ENCODE results near the gene EFNA5.

EFNA5 gene

GRCh38 chr5:107377277-107377609, 293.5 kb downstream of the EFNA5 start:
- H3K9me3 ChIP-seq (ENCODE audit: insufficient read depth, low read length, severe bottlenecking) = no peaks in the 10 kb centered on the region
- H3K4me3 ChIP-seq (ENCODE audit: low read depth in 1 of 2, low read length in 2 of 2) = no peak overlapping the region
- H4K20me1 ChIP-seq (ENCODE audit: insufficient read depth, low read length) = no peaks in the 10 kb centered on the region
- TF ChIP-seq CTCF (IDR thresholded peaks at IDR 0.05; ENCODE audit: borderline replicate concordance, extremely low read depth, low read length, poor library complexity, severe bottlenecking) (no peak), EZH2 (IDR thresholded peaks at IDR 0.05; ENCODE audit: borderline replicate concordance, low read depth, low read length, severe bottlenecking) (no peak)
- H3K4me1 ChIP-seq (ENCODE audit: insufficient read depth, low read length) = peaks cover 3% of the 10 kb centered on the region
- H3K79me2 ChIP-seq (ENCODE audit: insufficient read depth, low read length) = no peaks in the 10 kb centered on the region
- no peak overlapping the region for H3K27ac ChIP-seq (ENCODE audit: low read length)
- DNase-seq = no peak
- H3K4me2 ChIP-seq (ENCODE audit: insufficient read depth, low read length) = no peak overlapping the region
- H2AFZ ChIP-seq (ENCODE audit: low read depth, low read length) = no peak overlapping the region
- H3K9ac ChIP-seq (ENCODE audit: low read depth, low read length) = no peak overlapping the region
- H3K27me3 ChIP-seq (ENCODE audit: insufficient read depth, low read length, poor library complexity) = no peaks in the 10 kb centered on the region
- no peaks in the 10 kb centered on the region for H3K36me3 ChIP-seq (ENCODE audit: insufficient read depth, low read length)
- ATAC-seq (ENCODE audit: insufficient read depth, low read depth) = no peak

DNA sequence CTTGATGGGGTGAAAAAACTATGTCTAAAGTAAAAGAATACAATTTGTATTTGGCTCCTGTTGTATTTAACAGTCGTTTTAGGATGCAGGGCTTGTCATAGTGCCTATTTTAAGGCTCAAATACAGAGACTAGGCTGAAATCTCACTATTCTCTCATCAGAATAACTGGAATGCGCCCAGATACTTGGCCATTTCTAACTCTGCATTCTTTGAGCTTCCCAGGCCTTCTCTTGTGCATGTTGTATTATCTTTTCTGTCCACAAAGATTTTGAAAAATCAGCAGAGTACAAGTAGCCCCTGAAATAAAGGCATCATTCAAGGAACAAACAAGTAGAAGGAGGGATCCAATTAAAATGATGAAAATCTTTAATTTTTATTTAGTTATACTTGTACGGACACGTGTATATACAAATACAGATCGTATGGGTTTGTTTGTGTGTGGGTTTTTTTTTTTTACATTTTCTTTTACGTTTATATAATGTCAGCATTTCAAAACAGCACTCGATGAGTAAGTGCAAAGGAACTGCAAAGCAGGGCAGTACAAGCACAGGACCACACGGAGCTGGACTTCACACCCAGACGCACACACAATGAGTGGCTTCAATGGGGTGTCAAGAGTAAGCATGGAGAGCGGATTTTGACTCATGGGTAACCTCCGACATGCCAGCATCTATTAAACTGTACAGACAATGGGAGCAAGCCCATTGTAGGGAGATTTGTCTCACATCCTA, 294.0 kb downstream of the EFNA5 start:
- H3K9me3 ChIP-seq (ENCODE audit: insufficient read depth, low read length, severe bottlenecking) = no peaks in the 10 kb centered on the region
- DNase-seq (no peak), ATAC-seq (ENCODE audit: insufficient read depth, low read depth) (no peak)
- H3K27me3 ChIP-seq (ENCODE audit: insufficient read depth, low read length, poor library complexity) = no peaks in the 10 kb centered on the region
- no peaks in the 10 kb centered on the region for H4K20me1 ChIP-seq (ENCODE audit: insufficient read depth, low read length)
- no peaks in the 10 kb centered on the region for H3K79me2 ChIP-seq (ENCODE audit: insufficient read depth, low read length)
- TF ChIP-seq CTCF (IDR thresholded peaks at IDR 0.05; ENCODE audit: borderline replicate concordance, extremely low read depth, low read length, poor library complexity, severe bottlenecking) (no peak), EZH2 (IDR thresholded peaks at IDR 0.05; ENCODE audit: borderline replicate concordance, low read depth, low read length, severe bottlenecking) (no peak)
- H3K4me2 ChIP-seq (ENCODE audit: insufficient read depth, low read length) = no peak overlapping the region
- peaks cover 3% of the 10 kb centered on the region; the same call in 1 of the 2 replicates for H3K4me1 ChIP-seq (ENCODE audit: insufficient read depth, low read length)
- H3K36me3 ChIP-seq (ENCODE audit: insufficient read depth, low read length) = no peaks in the 10 kb centered on the region
- no peak overlapping the region for H2AFZ ChIP-seq (ENCODE audit: low read depth, low read length)
- no peak overlapping the region for H3K9ac ChIP-seq (ENCODE audit: low read depth, low read length)
- H3K27ac ChIP-seq (ENCODE audit: low read length) = no peak overlapping the region
- no peak overlapping the region for H3K4me3 ChIP-seq (ENCODE audit: low read depth in 1 of 2, low read length in 2 of 2)

- H3K9me3 ChIP-seq (ENCODE audit: insufficient read depth, low read length, severe bottlenecking) = no peaks in the 10 kb centered on the region
- no peak overlapping the region for H3K27ac ChIP-seq (ENCODE audit: low read length)
- no peaks in the 10 kb centered on the region for H3K36me3 ChIP-seq (ENCODE audit: insufficient read depth, low read length)
- H3K4me2 ChIP-seq (ENCODE audit: insufficient read depth, low read length) = no peak overlapping the region
- H3K4me1 ChIP-seq (ENCODE audit: insufficient read depth, low read length) = no peaks in the 10 kb centered on the region
- no peak overlapping the region for H3K4me3 ChIP-seq (ENCODE audit: low read depth in 1 of 2, low read length in 2 of 2)
- no peak overlapping the region for H2AFZ ChIP-seq (ENCODE audit: low read depth, low read length)
- no peaks in the 10 kb centered on the region for H3K27me3 ChIP-seq (ENCODE audit: insufficient read depth, low read length, poor library complexity)
- H3K9ac ChIP-seq (ENCODE audit: low read depth, low read length) = no peak overlapping the region
- no peak for DNase-seq
- no peak for ATAC-seq (ENCODE audit: insufficient read depth, low read depth)
- no peaks in the 10 kb centered on the region for H4K20me1 ChIP-seq (ENCODE audit: insufficient read depth, low read length)
- TF ChIP-seq CTCF (IDR thresholded peaks at IDR 0.05; ENCODE audit: borderline replicate concordance, extremely low read depth, low read length, poor library complexity, severe bottlenecking) (no peak), EZH2 (IDR thresholded peaks at IDR 0.05; ENCODE audit: borderline replicate concordance, low read depth, low read length, severe bottlenecking) (no peak)
- no peaks in the 10 kb centered on the region for H3K79me2 ChIP-seq (ENCODE audit: insufficient read depth, low read length)
Observed at GRCh38 chr5:107373549-107374263, 297.0 kb downstream of the EFNA5 start.

All from DND-41 (cell line).